Raji (cell line): ENCODE data around the gene AQP2.

Experiments used
- POLR2A ChIP-seq: IDR thresholded peaks from 2 replicates; pipeline ENCODE4 v1.6.1; 2011; ENCODE audit warnings: low read depth, low read length, control low read depth; ENCODE audit not compliant: insufficient read depth

Gene AQP2

DNA sequence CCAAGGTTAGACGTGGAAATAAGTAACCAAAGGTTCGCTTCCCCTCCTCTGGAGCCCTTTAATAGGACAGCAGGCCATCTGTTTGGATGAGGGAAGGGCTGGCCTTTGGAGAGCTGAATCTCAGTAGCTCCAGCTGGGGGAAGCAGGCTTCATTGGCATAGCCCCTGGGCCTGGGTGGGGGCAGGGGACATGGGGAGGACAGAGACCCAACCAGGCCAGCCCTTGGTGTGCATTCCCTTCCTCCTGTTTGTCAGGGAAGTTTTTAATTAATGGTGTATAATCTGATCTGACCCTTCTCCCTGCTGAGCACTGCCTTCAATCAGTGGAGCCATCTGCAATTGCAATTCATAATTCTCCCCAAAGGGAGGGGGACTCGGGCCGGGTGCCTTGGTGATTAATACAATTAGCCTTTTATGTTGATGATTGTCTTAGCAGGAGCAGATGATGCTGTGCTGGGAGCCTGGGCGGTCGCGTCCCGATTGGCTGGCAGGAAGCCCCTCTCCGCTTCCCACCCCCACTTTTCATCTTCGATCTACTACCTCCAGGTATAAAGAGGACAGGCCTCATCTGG is 28.6 kb downstream of the AQP2 start:
- TF ChIP-seq POLR2A, result no peak

DNA sequence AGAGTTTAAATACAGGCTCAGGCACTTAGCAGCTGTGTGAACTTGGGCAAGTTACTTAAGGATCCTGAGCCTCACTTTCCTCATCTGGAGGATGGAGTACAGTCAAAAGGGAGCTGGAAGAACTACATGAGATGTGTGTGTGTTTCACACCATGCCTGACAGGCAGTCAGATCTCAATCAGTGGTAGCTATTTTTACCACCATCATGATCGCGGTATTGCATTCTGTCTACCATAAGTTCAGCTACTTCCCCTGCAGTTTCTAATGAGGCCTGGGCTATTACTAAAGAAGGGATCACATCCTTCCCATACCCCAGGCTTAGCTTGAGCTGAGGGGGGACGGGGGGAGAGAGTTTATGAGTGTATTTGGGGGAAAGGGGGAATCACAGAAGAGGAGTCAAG is 29.3 kb downstream of the AQP2 start:
- no peak for TF ChIP-seq POLR2A

- TF ChIP-seq POLR2A, result no peak
These were observed 30.2 kb downstream of the AQP2 start for GRCh38 chr12:49980501-49981349.

DNA sequence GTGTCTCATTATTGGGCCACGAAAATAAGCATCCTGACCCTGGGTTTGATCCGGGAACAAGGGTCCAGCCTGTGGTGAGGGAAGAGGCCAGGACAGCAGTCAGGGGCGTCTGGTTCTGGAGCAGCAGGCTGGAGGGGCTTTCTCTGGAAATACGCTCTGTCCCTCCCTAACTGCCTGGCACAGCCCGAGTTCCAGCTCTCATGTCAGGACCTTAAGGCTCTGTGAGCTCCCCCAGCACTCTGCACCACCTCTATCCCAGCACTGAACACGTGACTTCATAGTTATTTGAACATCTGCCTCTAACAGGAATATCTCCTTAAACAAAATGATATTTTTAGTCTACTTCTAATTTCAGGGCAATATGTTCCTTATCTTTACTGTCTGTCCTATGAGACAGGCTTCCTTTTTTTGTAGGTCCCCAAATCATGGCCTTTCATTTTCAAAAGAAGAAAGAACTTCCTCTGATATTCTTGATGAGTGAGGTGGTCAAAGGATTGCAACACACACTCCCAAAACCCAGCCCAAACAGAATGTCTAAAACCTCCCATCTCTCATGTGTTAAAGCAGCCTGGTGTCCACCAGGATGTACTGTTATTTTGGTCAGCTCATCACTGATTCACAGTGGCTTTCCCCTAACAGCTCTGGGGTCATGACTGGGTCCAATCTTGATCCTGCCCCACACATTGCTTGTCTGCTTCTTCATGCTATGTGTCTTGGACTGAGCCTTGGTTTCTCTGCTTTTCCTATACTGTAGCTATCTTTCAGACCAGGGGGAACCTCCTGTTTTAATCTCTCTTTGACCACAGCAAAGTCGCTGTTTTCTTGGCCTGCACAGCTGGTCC is 31.9 kb downstream of the AQP2 start:
- no peak for TF ChIP-seq POLR2A

- no peak for TF ChIP-seq POLR2A
These were observed 33.4 kb downstream of the AQP2 start for GRCh38 chr12:49983892-49984291.

GRCh38 chr12:49984476-49985359 is 34.2 kb downstream of the AQP2 start:
- no peak for TF ChIP-seq POLR2A

DNA sequence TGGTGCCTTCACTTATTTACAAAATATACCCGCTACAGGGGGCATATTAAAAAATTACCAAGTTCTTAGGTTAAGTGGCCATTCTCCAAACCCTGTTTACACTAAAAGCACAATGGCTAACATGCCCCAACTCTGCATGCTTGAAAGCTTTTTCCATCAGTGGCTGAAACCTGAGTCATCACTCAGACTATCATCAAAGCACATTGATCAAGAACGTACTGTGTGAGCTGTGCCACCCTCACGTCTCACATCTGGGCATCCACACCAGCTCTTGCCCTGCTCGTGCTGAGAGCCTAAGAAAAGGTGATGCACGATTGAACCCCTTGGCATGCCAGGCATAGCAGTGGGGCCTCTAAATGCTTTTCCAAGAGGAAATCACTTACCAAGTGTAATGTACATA is 35.4 kb downstream of the AQP2 start:
- TF ChIP-seq POLR2A, result no peak

GRCh38 chr12:49987625-49988303 is 37.2 kb downstream of the AQP2 start:
- no peak for TF ChIP-seq POLR2A

DNA sequence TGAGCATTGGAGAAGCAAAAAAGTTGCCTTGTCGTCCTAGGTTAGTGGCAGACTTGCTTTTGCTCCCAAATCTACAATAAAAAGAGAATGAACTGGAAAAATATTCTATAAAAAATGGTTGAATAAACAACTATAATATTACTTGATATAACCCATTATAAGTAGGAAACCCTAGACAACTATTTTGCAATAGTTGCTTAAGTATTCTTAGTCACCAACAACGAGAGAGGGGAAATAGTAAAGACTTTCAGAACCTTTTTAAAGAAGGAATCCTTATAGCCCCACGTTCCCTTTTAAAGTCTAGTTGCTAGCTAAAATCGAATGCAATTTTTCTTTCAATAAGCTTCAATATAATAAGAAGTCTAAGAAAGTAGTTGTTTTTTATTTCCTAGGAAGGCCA is 39.7 kb downstream of the AQP2 start:
- TF ChIP-seq POLR2A, result no peak

DNA sequence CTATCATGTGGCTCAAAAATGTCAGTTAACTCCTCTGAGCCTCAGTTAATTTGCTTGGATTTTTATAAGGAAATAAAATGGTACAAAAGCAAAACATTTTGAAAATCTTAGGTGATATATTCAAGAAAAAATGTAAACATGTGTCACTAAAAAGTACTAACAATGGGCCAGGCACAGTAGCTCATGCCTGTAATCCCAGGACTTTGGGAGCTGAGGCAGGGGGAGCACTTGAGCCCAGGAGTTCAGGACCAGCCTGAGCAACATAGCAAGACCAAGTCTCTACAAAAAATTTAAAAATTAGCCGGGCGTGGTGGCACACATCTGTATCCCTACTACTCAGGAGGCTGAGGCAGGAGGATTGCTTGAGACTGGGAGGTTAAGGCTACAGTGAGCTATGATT is 47.9 kb downstream of the AQP2 start:
- no peak for TF ChIP-seq POLR2A

- TF ChIP-seq POLR2A, result no peak
These were observed 53.1 kb downstream of the AQP2 start for GRCh38 chr12:50003595-50003994.

GRCh38 chr12:50004696-50005095 is 54.2 kb downstream of the AQP2 start:
- no peak for TF ChIP-seq POLR2A

- no peak for TF ChIP-seq POLR2A
These were observed 54.6 kb downstream of the AQP2 start for GRCh38 chr12:50005175-50005574.

DNA sequence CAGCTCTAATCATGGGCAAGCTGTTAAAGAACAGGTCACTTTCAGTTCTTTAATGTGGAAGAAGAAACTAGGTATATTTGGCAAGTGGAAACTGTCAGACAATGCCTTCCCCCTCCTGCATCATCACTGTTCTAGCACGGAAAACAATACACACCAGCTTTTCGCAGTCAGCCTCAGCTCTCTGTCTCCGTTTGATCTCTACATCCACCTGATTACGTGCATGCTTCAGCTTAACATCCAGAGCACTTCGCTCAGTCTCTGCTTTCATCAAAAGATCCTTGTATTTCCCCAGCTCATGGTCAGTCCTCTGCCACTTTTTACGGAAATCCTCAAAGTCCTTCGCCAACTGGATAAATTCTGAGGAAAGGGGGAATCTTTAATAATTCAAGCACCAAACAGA is 55.7 kb downstream of the AQP2 start:
- TF ChIP-seq POLR2A, result no peak
